HepG2 (cell line): ENCODE results near the gene ZC3H18. TPM values are rescaled to one million over a fixed set of nuclear protein-coding genes. Genes with fewer than 3 reads are reported as not detected.

Experiments
- ATF5 ChIP-seq: sonication (generic); formaldehyde crosslinking; IDR thresholded peaks from 2 replicates; pipeline ENCODE4 v1.4.0; 2020; ENCODE audit warnings: mild to moderate bottlenecking, low read depth, missing genetic modification reagents
- BHLHE40 ChIP-seq: IDR thresholded peaks from 2 replicates; pipeline ENCODE4 v1.6.1; 2011; ENCODE audit warnings: low read length, improper control_type of control experiment
- CBX2 ChIP-seq, 2 experiments: fragments of 200-600 bp in 1 of 2; sonication (generic); formaldehyde crosslinking in 1 of 2; IDR thresholded peaks; 2 replicates each; pipeline versions ENCODE4 v1.7.0 to v1.8.1; 2018 to 2022; ENCODE audit warnings: low read depth in 2 of 2, low read length in 1 of 2, mild to moderate bottlenecking in 1 of 2, missing genetic modification reagents in 1 of 2
- CHCHD3 ChIP-seq: sonication (generic); formaldehyde crosslinking; IDR thresholded peaks from 2 replicates; pipeline ENCODE4 v1.8.0; 2022; ENCODE audit warnings: mild to moderate bottlenecking, missing genetic modification reagents, moderate library complexity
- CHD2 ChIP-seq: IDR thresholded peaks from 2 replicates; pipeline ENCODE4 v1.6.1; 2011; ENCODE audit warnings: low read depth, low read length, improper control_type of control experiment
- DMTF1 ChIP-seq: sonication (generic); formaldehyde crosslinking; IDR thresholded peaks from 2 replicates; pipeline ENCODE4 v1.4.0; 2020; ENCODE audit warnings: mild to moderate bottlenecking, missing genetic modification reagents
- FIP1L1 ChIP-seq: fragments of 200-400 bp; formaldehyde crosslinking; IDR thresholded peaks from 2 replicates; pipeline ENCODE4 v1.6.1; 2018; ENCODE audit warnings: low read depth, mild to moderate bottlenecking, low read length, moderate library complexity, borderline replicate concordance; ENCODE audit not compliant: insufficient read depth
- GATAD2A ChIP-seq: IDR thresholded peaks from 2 replicates; pipeline ENCODE4 v1.6.1; 2016
- HOMEZ ChIP-seq: IDR thresholded peaks from 2 replicates; pipeline ENCODE4 v1.6.1; 2016; ENCODE audit warnings: low read depth
- IKZF5 ChIP-seq: IDR thresholded peaks from 2 replicates; pipeline ENCODE4 v1.6.1; 2018; ENCODE audit warnings: missing genetic modification reagents, mild to moderate bottlenecking, missing compliant biosample characterization
- IRX3 ChIP-seq: sonication (generic); formaldehyde crosslinking; IDR thresholded peaks from 2 replicates; pipeline ENCODE4 v1.8.1; 2023; ENCODE audit warnings: mild to moderate bottlenecking, low read depth, missing genetic modification reagents, borderline replicate concordance
- KAT7 ChIP-seq: IDR thresholded peaks from 2 replicates; pipeline ENCODE4 v1.6.1; 2018; ENCODE audit warnings: borderline replicate concordance, missing compliant biosample characterization
- MAZ ChIP-seq, 2 experiments: sonication (generic) in 1 of 2; formaldehyde crosslinking in 1 of 2; IDR thresholded peaks; 2 replicates each; pipeline versions ENCODE4 v1.5.0 to v1.6.1; 2012 to 2020; ENCODE audit warnings: low read depth in 2 of 2, mild to moderate bottlenecking in 2 of 2, borderline replicate concordance in 1 of 2, improper control_type of control experiment in 1 of 2, low read length in 1 of 2, missing genetic modification reagents in 1 of 2, moderate library complexity in 1 of 2
- NCOR1 ChIP-seq: fragments of 200-600 bp; sonication (generic); IDR thresholded peaks from 2 replicates; pipeline ENCODE4 v1.7.0; 2017; ENCODE audit warnings: antibody characterized with exemption, low read length, borderline replicate concordance
- NFIB ChIP-seq: sonication (generic); formaldehyde crosslinking; IDR thresholded peaks from 2 replicates; pipeline ENCODE4 v1.9.0; 2021; ENCODE audit warnings: missing genetic modification reagents, mild to moderate bottlenecking, borderline replicate concordance
- NR0B2 ChIP-seq: sonication (generic); formaldehyde crosslinking; IDR thresholded peaks from 2 replicates; pipeline ENCODE4 v1.4.0; 2020; ENCODE audit warnings: mild to moderate bottlenecking, missing genetic modification reagents
- RARA ChIP-seq: IDR thresholded peaks from 2 replicates; pipeline ENCODE4 v1.6.1; 2016; ENCODE audit warnings: missing genetic modification reagents, missing compliant biosample characterization
- XBP1 ChIP-seq: sonication (generic); formaldehyde crosslinking; IDR thresholded peaks from 2 replicates; pipeline ENCODE4 v1.5.0; 2020; ENCODE audit warnings: missing genetic modification reagents
- ZNF225 ChIP-seq: sonication (generic); formaldehyde crosslinking; IDR thresholded peaks from 2 replicates; pipeline ENCODE4 v1.4.0; 2020; ENCODE audit warnings: mild to moderate bottlenecking, missing genetic modification reagents
- ZNF234 ChIP-seq: sonication (generic); formaldehyde crosslinking; conservative IDR thresholded peaks from 2 replicates; pipeline ENCODE4 v1.5.1; 2020; ENCODE audit warnings: mild to moderate bottlenecking, missing genetic modification reagents
- ZNF570 ChIP-seq: sonication (generic); formaldehyde crosslinking; IDR thresholded peaks from 2 replicates; pipeline ENCODE4 v1.4.0; 2020; ENCODE audit warnings: mild to moderate bottlenecking, missing genetic modification reagents, borderline replicate concordance
- ZNF652 ChIP-seq: IDR thresholded peaks from 2 replicates; pipeline ENCODE4 v1.6.1; 2016; ENCODE audit warnings: low read depth, borderline replicate concordance
- ZNF660 ChIP-seq: sonication (generic); formaldehyde crosslinking; IDR thresholded peaks from 2 replicates; pipeline ENCODE4 v1.5.1; 2020; ENCODE audit warnings: mild to moderate bottlenecking, low read depth, missing genetic modification reagents, borderline replicate concordance
- ZNF678 ChIP-seq: sonication (generic); formaldehyde crosslinking; IDR thresholded peaks from 2 replicates; pipeline ENCODE4 v1.4.0; 2020; ENCODE audit warnings: mild to moderate bottlenecking, missing genetic modification reagents
- polyA plus RNA-seq, 8 experiments: library from polyadenylated mRNA; depleted of rRNA in 3 of 8; stranded (reverse) in 7 of 8; unstranded in 1 of 8; fragments of >200 nt; fragmentation: Illumina TruSeq in 4 of 8; extraction: Trizol in 4 of 8; gene quantifications; 2 replicates each; pipeline versions ENCODE4 v1.2.1 to v1.2.3, GENCODE V29; 2011 to 2016; ENCODE audit warnings: low read depth in 4 of 8, missing spikeins in 1 of 8, mixed read lengths in 1 of 8; ENCODE audit not compliant: insufficient read depth in 1 of 8
- total RNA-seq, 5 experiments: library from RNA; depleted of rRNA; stranded (reverse); fragments of >200 nt; fragmentation: Illumina TruSeq; extraction: Trizol; gene quantifications; 2 replicates each; pipeline ENCODE4 v1.2.3, GENCODE V29; 2016; ENCODE audit warnings: low read depth in 1 of 5

Gene ZC3H18
- total and polyA plus RNA-seq, 2 of the 13 experiments (the other 11 are each of a cell fraction or from before 2014, with no cell fraction given), result 11.2 to 27.4 TPM

- TF ChIP-seq ZNF652 (CRISPR knock-in tag) (no peak), ZNF678 (peak; percentile 8; the same call in 1 of the 2 replicates), ZNF570 (no peak), NFIB (no peak), MAZ (IDR thresholded peaks at IDR 0.05; ENCODE audit: borderline replicate concordance, low read depth, low read length) (peak; percentile 27), MAZ (CRISPR knock-in tag; IDR thresholded peaks at IDR 0.05; ENCODE audit: low read depth) (peak; percentile 71; the same call in 1 of the 2 replicates), RARA (CRISPR knock-in tag) (no peak), CHCHD3 (CRISPR knock-in tag) (peak; percentile 69; the same call in 1 of the 2 replicates), IKZF5 (CRISPR knock-in tag) (no peak; the same call in 1 of the 2 replicates), GATAD2A (CRISPR knock-in tag) (no peak), ZNF225 (CRISPR knock-in tag) (0 out of 2 replicates have a peak, but pooled peaks have one; percentile 47), FIP1L1 (no peak), HOMEZ (CRISPR knock-in tag) (no peak), NCOR1 (no peak), CBX2 (IDR thresholded peaks at IDR 0.05; ENCODE audit: low read depth, low read length) (no peak), CBX2 (CRISPR knock-in tag; IDR thresholded peaks at IDR 0.05; ENCODE audit: low read depth) (0 out of 2 replicates have a peak, but pooled peaks have one; percentile 28), IRX3 (CRISPR knock-in tag) (no peak), ATF5 (CRISPR knock-in tag) (no peak), BHLHE40 (no peak; the same call in 1 of the 2 replicates), KAT7 (CRISPR knock-in tag) (no peak), XBP1 (CRISPR knock-in tag) (no peak), NR0B2 (CRISPR knock-in tag) (no peak), DMTF1 (CRISPR knock-in tag) (no peak), CHD2 (no peak), ZNF234 (CRISPR knock-in tag) (0 out of 2 replicates have a peak, but pooled peaks have one; percentile 49), ZNF660 (CRISPR knock-in tag) (no peak)
Observed at GRCh38 chr16:88650749-88651275, 80.6 kb downstream of the ZC3H18 start, which contains the start of gene CYBA (continued).
